Measurements from ENCODE around the gene WWTR1. TPM values are rescaled to one million over a fixed set of nuclear protein-coding genes. Genes with fewer than 3 reads are reported as not detected.

The WWTR1 gene
- total and polyA plus RNA-seq, 5 donors from 2014 or later, result 0.33 to 2.0 (median 1.6) TPM

GRCh38 chr3:149586871-149587270, 71.0 kb downstream of the WWTR1 start:
- no peak for ATAC-seq (ENCODE audit: low read depth in 2 of 2)
- Mint-ChIP-seq H3K27me3 (peaks cover 11% of the 10 kb centered on the region), H3K4me1 (peaks cover 0 to 2% (median 0%) of the 10 kb centered on the region in 4 donors), H3K27ac (no peak overlapping the region), H3K9me3 (no peaks in the 10 kb centered on the region), H3K36me3 (no peaks in the 10 kb centered on the region), H3K4me3 (no peak overlapping the region)
- no peaks in the 10 kb centered on the region for H3K27me3 ChIP-seq (ENCODE audit: control insufficient read depth, insufficient read depth, low read length)
- H3K4me3 ChIP-seq (ENCODE audit: low read depth, low read length), result no peak overlapping the region
- no peaks in the 10 kb centered on the region for H3K4me1 ChIP-seq (ENCODE audit: control insufficient read depth, insufficient read depth, low read length, poor library complexity, severe bottlenecking)
- H3K36me3 ChIP-seq (ENCODE audit: control insufficient read depth, insufficient read depth, low read length), result no peaks in the 10 kb centered on the region
- no peak for DNase-seq
- H3K9me3 ChIP-seq (ENCODE audit: control insufficient read depth in 2 of 2, low read length in 2 of 2), result no peaks in the 10 kb centered on the region
- no peak overlapping the region for H3K27ac ChIP-seq (ENCODE audit: insufficient read depth, low read length, poor library complexity, severe bottlenecking)

- H3K36me3 ChIP-seq (ENCODE audit: control insufficient read depth, insufficient read depth, low read length), result no peaks in the 10 kb centered on the region
- H3K4me3 Mint-ChIP-seq, result no peak overlapping the region
- no peaks in the 10 kb centered on the region for H3K9me3 Mint-ChIP-seq
- no peak overlapping the region for H3K27ac ChIP-seq (ENCODE audit: insufficient read depth, low read length, poor library complexity, severe bottlenecking)
- peaks cover 11% of the 10 kb centered on the region for H3K27me3 Mint-ChIP-seq
- peaks cover 5 to 12% (median 7%) of the 10 kb centered on the region in 4 donors for H3K4me1 Mint-ChIP-seq
- no peaks in the 10 kb centered on the region for H3K4me1 ChIP-seq (ENCODE audit: control insufficient read depth, insufficient read depth, low read length, poor library complexity, severe bottlenecking)
- ATAC-seq (ENCODE audit: low read depth in 2 of 2) (no peak), DNase-seq (no peak)
- H3K36me3 Mint-ChIP-seq, result no peaks in the 10 kb centered on the region
- no peaks in the 10 kb centered on the region for H3K9me3 ChIP-seq (ENCODE audit: control insufficient read depth in 2 of 2, low read length in 2 of 2)
- no peak overlapping the region for H3K4me3 ChIP-seq (ENCODE audit: low read depth, low read length)
- no peak overlapping the region for H3K27ac Mint-ChIP-seq
- H3K27me3 ChIP-seq (ENCODE audit: control insufficient read depth, insufficient read depth, low read length), result no peaks in the 10 kb centered on the region
Observed at GRCh38 chr3:149585401-149585726, 72.5 kb downstream of the WWTR1 start.

- H3K27ac ChIP-seq (ENCODE audit: insufficient read depth, low read length, poor library complexity, severe bottlenecking), result no peak overlapping the region
- H3K9me3 ChIP-seq (ENCODE audit: control insufficient read depth in 2 of 2, low read length in 2 of 2), result no peaks in the 10 kb centered on the region
- Mint-ChIP-seq H3K27me3 (peaks cover 11% of the 10 kb centered on the region), H3K36me3 (no peaks in the 10 kb centered on the region), H3K4me3 (no peak overlapping the region), H3K27ac (no peak overlapping the region), H3K4me1 (peaks cover 6 to 25% (median 12%) of the 10 kb centered on the region in 4 donors), H3K9me3 (no peaks in the 10 kb centered on the region)
- DNase-seq (no peak), ATAC-seq (ENCODE audit: low read depth in 2 of 2) (no peak)
- H3K36me3 ChIP-seq (ENCODE audit: control insufficient read depth, insufficient read depth, low read length), result no peaks in the 10 kb centered on the region
- H3K27me3 ChIP-seq (ENCODE audit: control insufficient read depth, insufficient read depth, low read length), result no peaks in the 10 kb centered on the region
- H3K4me3 ChIP-seq (ENCODE audit: low read depth, low read length), result no peak overlapping the region
- H3K4me1 ChIP-seq (ENCODE audit: control insufficient read depth, insufficient read depth, low read length, poor library complexity, severe bottlenecking), result no peaks in the 10 kb centered on the region
Observed at GRCh38 chr3:149583921-149584635, 73.7 kb downstream of the WWTR1 start.

GRCh38 chr3:149582395-149582794, 75.4 kb downstream of the WWTR1 start:
- no peaks in the 10 kb centered on the region for H3K4me1 ChIP-seq (ENCODE audit: control insufficient read depth, insufficient read depth, low read length, poor library complexity, severe bottlenecking)
- Mint-ChIP-seq H3K27me3 (peaks cover 11% of the 10 kb centered on the region), H3K27ac (no peak overlapping the region), H3K36me3 (no peaks in the 10 kb centered on the region), H3K9me3 (no peaks in the 10 kb centered on the region), H3K4me3 (no peak overlapping the region), H3K4me1 (peaks cover 6 to 25% (median 12%) of the 10 kb centered on the region in 4 donors)
- H3K36me3 ChIP-seq (ENCODE audit: control insufficient read depth, insufficient read depth, low read length), result no peaks in the 10 kb centered on the region
- no peak overlapping the region for H3K4me3 ChIP-seq (ENCODE audit: low read depth, low read length)
- DNase-seq (no peak), ATAC-seq (ENCODE audit: low read depth in 2 of 2) (no peak)
- no peaks in the 10 kb centered on the region for H3K27me3 ChIP-seq (ENCODE audit: control insufficient read depth, insufficient read depth, low read length)
- no peak overlapping the region for H3K27ac ChIP-seq (ENCODE audit: insufficient read depth, low read length, poor library complexity, severe bottlenecking)
- H3K9me3 ChIP-seq (ENCODE audit: control insufficient read depth in 2 of 2, low read length in 2 of 2), result no peaks in the 10 kb centered on the region

- H3K4me3 ChIP-seq (ENCODE audit: low read depth, low read length), result no peak overlapping the region
- no peaks in the 10 kb centered on the region for H3K36me3 Mint-ChIP-seq
- peaks cover 6 to 25% (median 12%) of the 10 kb centered on the region in 4 donors for H3K4me1 Mint-ChIP-seq
- H3K27ac ChIP-seq (ENCODE audit: insufficient read depth, low read length, poor library complexity, severe bottlenecking), result no peak overlapping the region
- H3K9me3 ChIP-seq (ENCODE audit: control insufficient read depth in 2 of 2, low read length in 2 of 2), result no peaks in the 10 kb centered on the region
- H3K36me3 ChIP-seq (ENCODE audit: control insufficient read depth, insufficient read depth, low read length), result no peaks in the 10 kb centered on the region
- no peak overlapping the region for H3K27ac Mint-ChIP-seq
- H3K27me3 ChIP-seq (ENCODE audit: control insufficient read depth, insufficient read depth, low read length), result no peaks in the 10 kb centered on the region
- H3K27me3 Mint-ChIP-seq, result peaks cover 11% of the 10 kb centered on the region
- H3K9me3 Mint-ChIP-seq, result no peaks in the 10 kb centered on the region
- no peak for DNase-seq
- H3K4me3 Mint-ChIP-seq, result no peak overlapping the region
- H3K4me1 ChIP-seq (ENCODE audit: control insufficient read depth, insufficient read depth, low read length, poor library complexity, severe bottlenecking), result no peaks in the 10 kb centered on the region
- ATAC-seq (ENCODE audit: low read depth in 2 of 2), result no peak
Observed at GRCh38 chr3:149581681-149582370, 76.0 kb downstream of the WWTR1 start.

- DNase-seq, result no peak
- Mint-ChIP-seq H3K9me3 (no peaks in the 10 kb centered on the region), H3K27me3 (peaks cover 11% of the 10 kb centered on the region), H3K27ac (no peak overlapping the region), H3K36me3 (no peaks in the 10 kb centered on the region), H3K4me3 (no peak overlapping the region), H3K4me1 (peaks cover 6 to 30% (median 14%) of the 10 kb centered on the region in 4 donors)
- Histone ChIP-seq H3K36me3 (ENCODE audit: control insufficient read depth, insufficient read depth, low read length) (no peaks in the 10 kb centered on the region), H3K27me3 (ENCODE audit: control insufficient read depth, insufficient read depth, low read length) (no peaks in the 10 kb centered on the region), H3K4me3 (ENCODE audit: low read depth, low read length) (no peak overlapping the region), H3K9me3 (ENCODE audit: control insufficient read depth in 2 of 2, low read length in 2 of 2) (no peaks in the 10 kb centered on the region), H3K27ac (ENCODE audit: insufficient read depth, low read length, poor library complexity, severe bottlenecking) (no peak overlapping the region), H3K4me1 (ENCODE audit: control insufficient read depth, insufficient read depth, low read length, poor library complexity, severe bottlenecking) (no peaks in the 10 kb centered on the region)
- no peak for ATAC-seq (ENCODE audit: low read depth in 2 of 2)
Observed at GRCh38 chr3:149581248-149581647, 76.6 kb downstream of the WWTR1 start.

- Mint-ChIP-seq H3K36me3 (no peaks in the 10 kb centered on the region), H3K4me1 (peaks cover 8 to 39% (median 18%) of the 10 kb centered on the region in 4 donors), H3K9me3 (no peaks in the 10 kb centered on the region), H3K4me3 (peak overlapping the region in 2 of 4 donors; percentile 8 to 10), H3K27ac (peak overlapping the region in 1 of 3 donors; percentile 60), H3K27me3 (peaks cover 9% of the 10 kb centered on the region)
- no peak overlapping the region for H3K27ac ChIP-seq (ENCODE audit: insufficient read depth, low read length, poor library complexity, severe bottlenecking)
- no peaks in the 10 kb centered on the region for H3K36me3 ChIP-seq (ENCODE audit: control insufficient read depth, insufficient read depth, low read length)
- DNase-seq (peak in 2 of 3 donors; percentile 22 to 30), ATAC-seq (ENCODE audit: low read depth in 2 of 2) (peak; percentile 29 to 51)
- no peaks in the 10 kb centered on the region for H3K27me3 ChIP-seq (ENCODE audit: control insufficient read depth, insufficient read depth, low read length)
- no peaks in the 10 kb centered on the region for H3K9me3 ChIP-seq (ENCODE audit: control insufficient read depth in 2 of 2, low read length in 2 of 2)
- no peaks in the 10 kb centered on the region for H3K4me1 ChIP-seq (ENCODE audit: control insufficient read depth, insufficient read depth, low read length, poor library complexity, severe bottlenecking)
- H3K4me3 ChIP-seq (ENCODE audit: low read depth, low read length), result peak overlapping the region; percentile 8
Observed at GRCh38 chr3:149579838-149580542, 77.8 kb downstream of the WWTR1 start.

All from CD4-positive, CD25-positive, alpha-beta regulatory T cell (primary cell).